ENCODE results near the gene DGAT2.

DGAT2 gene

DNA sequence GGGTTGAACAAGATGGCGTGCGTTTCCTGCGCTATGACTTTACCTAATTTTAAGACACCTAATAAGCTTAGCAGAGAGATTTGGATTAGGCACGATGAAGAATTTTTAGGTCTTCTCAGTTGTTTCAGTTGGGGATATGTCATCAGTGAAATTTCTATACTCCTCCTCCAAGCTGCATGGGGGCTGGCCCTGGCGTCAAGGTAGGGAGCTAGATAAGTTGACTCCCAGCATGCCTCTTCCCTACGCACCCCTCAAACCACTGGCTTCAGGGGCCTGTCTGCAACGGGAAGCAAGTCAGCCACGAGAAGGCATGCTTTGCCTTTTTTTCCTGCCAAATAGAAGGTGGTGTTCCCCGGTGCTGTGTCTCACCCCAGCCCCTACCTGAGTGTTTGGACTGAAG, 13.3 kb downstream of the DGAT2 start:
- no peak for DNase-seq

DNA sequence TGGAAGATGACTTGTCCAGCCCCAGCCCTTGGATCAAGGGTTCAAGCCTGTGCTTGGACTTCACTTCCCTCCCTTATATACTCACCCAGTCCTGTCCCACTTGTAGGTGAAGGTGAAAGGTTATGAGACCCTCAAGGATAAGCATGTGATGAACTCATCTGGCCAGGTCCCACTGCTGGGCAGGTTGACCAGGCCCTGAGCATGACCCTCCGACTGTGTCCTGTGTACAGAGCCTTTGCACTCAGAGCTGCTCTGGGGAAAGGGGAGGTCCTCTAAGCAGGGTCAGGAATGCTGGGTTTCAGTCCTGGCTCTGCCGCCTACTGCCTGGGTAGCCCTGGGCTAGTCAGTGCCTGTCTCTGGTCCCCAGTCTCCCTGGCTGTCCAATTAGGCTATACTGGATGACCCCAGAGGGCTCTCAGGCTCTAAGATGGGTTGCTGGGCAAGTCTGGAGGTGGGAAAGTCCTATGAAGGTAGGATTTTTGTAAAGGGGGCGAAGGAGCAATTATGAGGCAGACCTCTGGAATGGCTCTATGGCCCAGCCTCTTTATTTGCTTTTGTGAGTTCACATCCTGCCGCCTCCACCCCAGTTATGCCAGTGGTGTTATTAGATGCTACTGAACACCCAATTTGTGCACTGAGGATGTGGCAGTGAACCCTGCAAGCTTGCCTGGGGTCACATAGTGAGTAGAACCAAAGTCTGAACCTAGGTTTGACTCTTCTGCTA, 14.1 kb downstream of the DGAT2 start:
- DNase-seq, result no peak

DNA sequence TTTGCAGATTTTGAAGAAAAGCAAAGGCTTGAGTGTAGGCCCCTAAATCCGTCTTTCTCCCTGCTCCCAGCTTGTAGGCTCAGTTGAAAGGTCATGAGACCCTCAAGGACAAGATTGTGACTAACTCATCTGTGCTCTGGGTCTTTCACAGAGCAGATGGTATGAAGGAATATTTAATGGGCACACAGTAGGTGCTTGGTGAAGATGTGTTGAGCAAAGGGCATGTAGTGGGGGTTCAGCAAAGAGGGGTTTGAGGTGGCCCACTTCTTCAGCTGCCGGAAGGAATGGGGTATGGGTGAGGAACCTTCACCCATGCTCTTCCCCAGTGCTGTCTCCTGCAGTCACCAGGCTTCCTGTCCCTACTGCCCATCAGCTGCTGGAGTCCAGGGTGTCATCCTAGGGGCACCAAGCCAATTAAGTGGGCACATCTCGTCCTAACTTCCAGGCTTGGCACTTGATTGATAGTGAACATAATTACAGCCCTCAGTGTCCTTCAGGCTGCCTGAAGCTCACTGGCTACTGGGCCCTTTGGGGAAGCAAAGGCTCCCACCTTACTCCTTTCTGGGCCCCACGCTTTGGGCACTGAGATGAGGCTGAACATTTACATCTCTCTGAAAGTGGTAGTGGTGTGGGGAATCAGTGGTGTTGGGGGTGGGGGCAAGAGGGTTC, 15.0 kb downstream of the DGAT2 start:
- DNase-seq, result no peak

DNA sequence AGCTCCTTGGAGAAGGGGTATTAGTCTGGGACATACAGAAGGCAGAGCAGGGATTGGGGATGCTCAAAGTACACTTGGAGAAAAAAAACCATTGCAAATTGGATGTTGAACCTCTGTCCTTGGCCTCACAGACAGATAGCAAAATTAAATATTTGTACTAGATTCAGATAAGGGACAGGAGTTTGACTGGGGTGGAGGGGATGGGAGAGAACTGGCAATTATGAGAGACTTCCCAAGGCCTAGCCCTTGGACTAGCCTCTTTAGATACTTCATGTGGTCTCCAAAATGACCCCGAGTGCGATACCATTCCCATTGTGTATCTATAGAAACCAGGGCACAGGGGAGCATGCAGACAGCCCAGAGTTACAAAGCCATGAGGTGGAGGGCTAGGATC, 15.5 kb downstream of the DGAT2 start:
- DNase-seq, result no peak

DNA sequence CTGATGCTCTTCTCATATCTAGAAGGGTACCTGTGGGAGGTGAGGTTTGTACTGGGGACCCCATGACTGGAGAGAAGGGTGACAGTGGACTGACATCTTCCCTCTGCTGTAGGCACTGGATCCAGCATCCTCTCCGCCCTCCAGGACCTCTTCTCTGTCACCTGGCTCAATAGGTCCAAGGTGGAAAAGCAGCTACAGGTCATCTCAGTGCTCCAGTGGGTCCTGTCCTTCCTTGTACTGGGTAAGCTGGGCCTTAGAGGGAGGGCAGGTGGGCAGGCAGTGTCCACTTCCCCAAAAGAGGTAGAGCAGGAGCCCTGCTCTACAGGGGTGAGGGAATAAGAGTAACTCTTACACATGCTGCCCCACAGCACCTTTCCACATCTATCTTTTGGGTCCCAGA, 15.9 kb downstream of the DGAT2 start:
- no peak for DNase-seq

- no peak for DNase-seq
Observed at GRCh38 chr11:75785187-75785586, 16.6 kb downstream of the DGAT2 start.

DNA sequence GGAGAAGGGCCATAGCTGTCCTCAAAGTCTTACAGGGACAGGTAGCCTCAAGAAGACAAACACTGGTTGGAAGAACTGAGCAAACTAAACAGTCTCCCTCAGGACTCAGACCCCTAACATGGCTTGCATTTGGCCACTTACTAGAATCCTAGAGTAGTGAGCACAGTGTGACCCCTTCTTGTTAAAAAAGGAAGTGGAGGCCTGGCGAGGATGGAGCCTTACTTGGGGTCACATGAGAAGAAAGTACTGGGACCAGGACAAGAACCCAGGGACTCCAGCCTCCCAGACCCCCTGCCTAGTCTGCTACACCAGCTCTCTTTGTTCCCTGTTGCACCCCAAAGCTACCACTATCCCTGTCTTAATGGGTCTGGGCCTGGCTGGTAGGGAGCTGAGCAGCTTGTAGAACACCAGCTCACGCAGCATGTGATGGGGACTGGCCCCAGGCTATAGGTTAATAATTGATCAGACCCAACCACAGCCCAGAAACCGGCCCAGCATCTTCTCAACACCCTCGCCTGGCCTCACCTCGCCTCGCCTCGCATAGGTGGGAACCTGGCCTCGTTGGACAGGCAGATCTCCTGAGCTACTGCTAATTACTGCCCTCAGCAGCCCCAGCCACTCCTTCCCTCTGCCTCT, 17.6 kb downstream of the DGAT2 start:
- DNase-seq, result no peak

- DNase-seq, result no peak
Observed at GRCh38 chr11:75789521-75789920, 20.9 kb downstream of the DGAT2 start.

GRCh38 chr11:75790986-75791385, 22.4 kb downstream of the DGAT2 start:
- DNase-seq, result no peak

DNA sequence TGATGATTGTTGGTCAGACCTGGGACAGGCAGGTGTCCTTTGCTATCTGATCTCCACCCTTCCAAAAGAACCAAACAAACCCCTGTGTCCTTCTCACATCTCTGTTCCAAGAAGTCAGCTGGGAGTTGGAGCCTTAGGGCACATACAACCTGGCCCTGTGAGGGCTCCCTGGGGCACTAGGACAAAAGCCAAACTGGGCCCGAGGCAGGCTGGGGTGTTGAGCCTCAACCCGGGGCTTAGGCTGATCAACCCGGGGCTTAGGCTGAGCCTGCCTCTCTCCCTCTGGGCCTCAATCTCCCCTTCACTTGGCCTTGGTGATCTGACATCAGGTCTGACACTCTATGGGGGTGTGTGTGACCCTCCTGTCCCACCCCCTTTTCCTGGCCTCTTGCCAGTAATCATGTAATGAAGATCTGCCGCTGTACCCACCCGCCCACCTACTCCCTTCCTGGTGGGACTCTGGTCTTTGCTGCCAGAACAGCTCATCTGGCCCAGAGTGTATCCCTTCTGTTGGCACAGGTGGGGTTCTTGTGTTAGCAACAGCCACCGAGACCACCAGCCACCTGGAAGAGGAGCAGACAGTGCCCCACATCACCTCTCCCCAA, 23.7 kb downstream of the DGAT2 start:
- no peak for DNase-seq

DNA sequence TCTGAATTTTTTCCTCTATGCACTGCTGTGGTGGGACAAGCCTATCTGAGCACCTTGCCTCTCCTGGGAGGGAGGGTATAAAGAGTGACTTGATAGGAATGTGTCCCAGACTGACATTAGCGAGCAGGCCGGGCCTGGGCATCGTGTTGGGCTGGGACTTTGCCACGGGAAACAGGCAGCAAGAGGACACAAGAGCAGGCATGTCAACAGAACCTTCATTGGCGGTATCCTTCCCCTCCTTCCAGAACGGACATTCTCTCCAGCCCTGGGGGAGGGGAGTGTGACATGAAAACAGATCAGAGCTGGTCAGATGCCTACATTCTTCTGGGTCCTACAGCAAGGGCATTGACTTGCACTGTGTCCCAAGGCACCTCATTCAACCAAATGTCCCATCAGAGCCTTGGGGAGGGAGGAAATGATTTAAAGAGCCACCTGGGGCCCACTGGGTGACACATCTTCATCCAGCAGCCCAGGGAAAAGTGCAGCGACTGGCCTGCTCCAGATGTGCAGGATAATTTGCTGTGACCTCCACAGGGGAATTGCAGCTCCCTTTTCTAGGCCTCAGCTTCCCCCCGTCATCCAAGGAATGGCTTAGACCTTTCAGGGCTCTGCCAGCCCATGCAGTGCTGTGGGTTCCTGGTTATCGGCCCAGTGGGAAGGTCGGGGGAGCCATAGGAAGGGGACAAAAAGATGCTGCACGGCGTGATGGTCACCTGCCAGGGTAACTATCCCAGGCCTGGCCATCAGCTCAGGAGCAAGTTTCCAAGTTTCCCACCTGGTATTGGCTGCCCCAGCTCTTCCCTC, 24.6 kb downstream of the DGAT2 start:
- no peak for DNase-seq

- DNase-seq, result no peak
Observed at GRCh38 chr11:75793966-75794365, 25.4 kb downstream of the DGAT2 start.

DNA sequence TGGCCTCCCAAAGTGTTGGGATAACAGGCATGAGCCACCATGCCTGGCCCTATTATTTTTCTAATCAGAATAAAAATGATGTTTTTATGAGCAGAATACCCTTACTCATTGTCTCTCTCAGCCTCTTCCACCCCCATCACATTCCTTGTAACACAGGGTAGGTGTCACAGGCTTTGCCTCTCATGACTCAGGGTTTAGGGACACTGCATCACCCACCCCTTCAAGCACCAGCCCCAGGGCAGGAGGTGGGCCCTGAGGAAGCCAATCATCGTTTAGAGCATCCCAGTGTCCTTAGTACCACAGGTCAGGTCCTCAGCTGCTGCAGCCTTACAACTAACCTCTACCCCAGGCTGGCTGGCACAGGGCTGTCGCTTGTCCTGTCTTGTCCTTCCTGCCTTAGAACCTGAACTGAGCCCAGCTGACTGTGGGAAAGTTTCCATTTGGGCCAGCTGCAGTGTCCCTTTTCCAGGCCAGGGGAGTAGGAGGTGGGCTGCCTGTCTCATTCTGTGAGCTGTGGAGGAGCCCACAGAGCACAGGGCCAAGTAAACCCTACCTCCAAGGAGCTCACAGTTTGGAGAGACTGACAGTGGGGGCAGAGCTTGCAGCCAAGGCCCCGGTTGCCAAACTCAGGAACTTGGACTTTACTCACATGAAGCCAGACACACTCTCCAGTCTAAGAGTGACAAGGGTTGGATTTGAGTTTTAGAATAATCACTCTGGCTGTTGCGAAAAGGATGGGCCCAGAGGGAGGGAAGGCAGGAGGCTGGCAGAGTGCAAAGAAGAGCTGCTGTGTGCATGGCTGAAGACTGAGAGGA, 26.9 kb downstream of the DGAT2 start:
- DNase-seq, result no peak

- no peak for DNase-seq
Observed at GRCh38 chr11:75796091-75796435, 27.5 kb downstream of the DGAT2 start.

GRCh38 chr11:75797116-75797515, 28.5 kb downstream of the DGAT2 start:
- no peak for DNase-seq

DNA sequence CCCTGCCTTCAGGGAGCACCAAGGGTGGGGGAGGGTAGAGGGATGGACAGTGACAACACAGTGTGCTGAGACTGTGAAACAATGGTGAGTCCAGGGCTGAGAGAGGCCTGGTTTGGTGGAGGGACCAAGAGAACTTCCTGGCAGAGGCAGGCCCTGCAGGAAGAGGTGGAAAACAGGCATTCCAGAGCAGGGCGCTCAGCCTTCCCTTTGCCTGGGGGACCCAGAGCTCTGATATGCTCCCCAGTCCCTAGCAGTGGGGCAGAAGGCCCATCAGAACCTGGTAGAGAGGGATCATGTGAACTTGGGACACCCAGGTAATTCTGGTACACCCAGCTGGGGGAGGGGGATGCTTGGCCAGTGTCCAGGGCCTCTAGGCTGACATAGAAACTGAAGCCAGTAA, 29.2 kb downstream of the DGAT2 start:
- DNase-seq, result no peak

DNA sequence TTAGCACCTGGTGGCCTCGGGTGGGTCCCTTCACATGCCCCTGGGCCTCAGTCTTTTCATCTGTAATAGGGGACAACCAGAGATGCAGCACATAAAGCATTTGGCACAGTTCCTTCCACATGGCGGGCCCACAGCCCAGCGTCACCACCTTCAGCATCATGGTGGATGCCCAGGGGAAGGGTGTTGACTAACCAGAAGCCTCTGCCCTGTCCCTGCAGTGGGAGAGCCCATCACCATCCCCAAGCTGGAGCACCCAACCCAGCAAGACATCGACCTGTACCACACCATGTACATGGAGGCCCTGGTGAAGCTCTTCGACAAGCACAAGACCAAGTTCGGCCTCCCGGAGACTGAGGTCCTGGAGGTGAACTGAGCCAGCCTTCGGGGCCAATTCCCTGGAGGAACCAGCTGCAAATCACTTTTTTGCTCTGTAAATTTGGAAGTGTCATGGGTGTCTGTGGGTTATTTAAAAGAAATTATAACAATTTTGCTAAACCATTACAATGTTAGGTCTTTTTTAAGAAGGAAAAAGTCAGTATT, 31.6 kb downstream of the DGAT2 start:
- no peak for DNase-seq

- DNase-seq, result no peak
Observed at GRCh38 chr11:75800728-75801361, 32.3 kb downstream of the DGAT2 start.

DNA sequence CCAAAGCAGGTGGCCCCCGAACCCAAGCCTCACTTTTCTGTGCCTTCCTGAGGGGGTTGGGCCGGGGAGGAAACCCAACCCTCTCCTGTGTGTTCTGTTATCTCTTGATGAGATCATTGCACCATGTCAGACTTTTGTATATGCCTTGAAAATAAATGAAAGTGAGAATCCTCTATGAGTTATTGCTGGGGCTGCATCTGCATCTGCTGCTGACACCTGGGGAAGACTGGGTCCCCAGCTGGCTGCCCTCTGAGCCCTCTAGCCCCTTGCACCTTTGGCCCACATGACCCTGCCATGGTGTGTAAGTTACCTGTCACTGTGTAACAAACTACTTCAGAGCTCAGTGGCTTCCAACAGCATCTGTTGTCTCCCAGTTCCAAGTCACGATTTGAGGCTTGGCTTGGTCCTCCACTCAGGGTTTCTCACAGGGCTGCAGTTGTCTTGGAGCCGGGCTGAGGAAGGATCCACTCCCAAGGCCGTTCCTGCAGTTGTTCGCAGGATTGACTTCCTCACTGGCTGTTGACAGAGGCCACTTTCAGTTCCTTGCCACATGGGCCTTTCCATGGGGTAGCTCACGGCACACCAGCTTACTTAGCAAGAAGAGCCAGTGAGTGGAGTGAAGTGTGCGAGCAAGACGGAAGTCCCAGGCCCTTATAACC, 32.9 kb downstream of the DGAT2 start:
- no peak for DNase-seq

DNA sequence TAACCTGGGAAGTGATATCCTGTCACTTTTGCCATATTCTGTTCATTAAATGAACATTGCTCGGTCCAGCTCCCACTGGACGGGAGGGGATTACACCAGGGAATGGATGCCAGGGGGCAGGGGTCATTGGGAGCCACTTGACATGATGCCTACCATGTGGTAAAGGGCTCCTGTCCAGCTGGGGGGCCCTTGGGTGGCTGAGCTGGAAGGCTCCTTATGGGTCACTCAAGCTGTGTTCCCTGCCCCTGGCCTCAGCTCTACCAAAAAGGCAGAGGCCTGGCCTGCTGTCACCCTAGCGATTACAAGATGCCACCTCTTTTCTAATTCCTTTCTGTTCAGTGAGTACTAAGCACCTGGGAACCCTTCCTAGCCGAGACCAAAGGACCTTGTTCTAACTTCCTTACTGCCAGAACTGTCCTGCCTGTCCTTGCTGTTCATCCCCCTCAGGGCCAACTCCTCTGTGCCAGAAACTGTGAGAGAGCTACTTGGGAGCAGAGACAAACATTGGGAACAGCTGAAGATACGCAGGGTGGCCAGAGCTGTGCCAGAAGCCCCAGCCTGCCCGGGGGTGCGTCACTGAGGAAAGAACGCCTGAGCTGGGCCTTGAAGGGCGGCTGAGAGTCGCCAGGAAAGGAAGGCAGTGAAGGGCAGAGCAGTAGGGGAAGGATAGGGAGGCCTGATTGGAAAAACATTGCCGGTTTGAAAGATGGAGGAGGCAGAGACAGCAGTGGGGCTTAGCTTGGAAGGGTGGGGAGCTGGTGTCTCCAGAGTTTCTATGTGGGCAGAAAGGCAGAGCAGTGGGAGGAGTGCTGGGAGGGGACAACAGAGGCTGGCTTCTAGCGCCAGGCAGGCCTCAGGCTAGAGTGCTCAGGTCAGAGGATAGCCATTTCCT, 33.7 kb downstream of the DGAT2 start:
- no peak for DNase-seq
